K562 (cell line): ENCODE data around the gene TNFAIP6. TPM values are rescaled to one million over a fixed set of nuclear protein-coding genes. Genes with fewer than 3 reads are reported as not detected.

Source experiments
- CBX2 ChIP-seq: fragments of 200-600 bp; sonication (generic); IDR thresholded peaks from one replicate; pipeline ENCODE4 v1.6.1; 2012; ENCODE audit warnings: mild to moderate bottlenecking, low read length, inconsistent platforms; ENCODE audit not compliant: insufficient read depth, poor library complexity, severe bottlenecking
- DDX20 ChIP-seq: fragments of 450-650 bp; IDR thresholded peaks from 2 replicates; pipeline ENCODE4 v1.6.1; 2016; ENCODE audit warnings: missing genetic modification characterization, low read depth, mild to moderate bottlenecking, missing compliant biosample characterization, moderate library complexity
- GMEB1 ChIP-seq: fragments of 250-450 bp; sonication (Bioruptor Pico); IDR thresholded peaks from 2 replicates; pipeline ENCODE4 v1.4.0; 2020; ENCODE audit warnings: mild to moderate bottlenecking
- GTF2F1 ChIP-seq: IDR thresholded peaks from 2 replicates; pipeline ENCODE4 v1.6.1; 2011; ENCODE audit warnings: low read depth, low read length, improper control_type of control experiment
- HMGN3 ChIP-seq: IDR thresholded peaks from 2 replicates; pipeline ENCODE4 v1.6.1; 2011; ENCODE audit warnings: borderline replicate concordance, low read depth, mild to moderate bottlenecking, mixed read lengths, low read length; ENCODE audit not compliant: insufficient read length; ENCODE audit errors: extremely low read depth
- ILK ChIP-seq: fragments of 450-650 bp; IDR thresholded peaks from 2 replicates; pipeline ENCODE4 v1.6.1; 2016; ENCODE audit warnings: missing genetic modification characterization, low read depth, mild to moderate bottlenecking, missing compliant biosample characterization, moderate library complexity, borderline replicate concordance
- KLF6 ChIP-seq: fragments of 250-450 bp; sonication (Bioruptor Pico); IDR thresholded peaks from 2 replicates; pipeline ENCODE4 v1.4.0; 2020; ENCODE audit warnings: mild to moderate bottlenecking, moderate library complexity, borderline replicate concordance
- PRPF4 ChIP-seq: fragments of 200-400 bp; formaldehyde crosslinking; IDR thresholded peaks from one replicate; pipeline ENCODE4 v1.6.1; 2017; ENCODE audit warnings: low read length, low read depth, mild to moderate bottlenecking; ENCODE audit not compliant: insufficient read depth, poor library complexity, severe bottlenecking
- PURB ChIP-seq: sonication (generic); formaldehyde crosslinking; IDR thresholded peaks from 2 replicates; pipeline ENCODE4 v1.9.0; 2021; ENCODE audit warnings: low read depth, mild to moderate bottlenecking, missing genetic modification reagents
- RNF2 ChIP-seq: sonication (generic); IDR thresholded peaks from 2 replicates; pipeline ENCODE4 v1.6.1; 2016
- SAFB2 ChIP-seq: fragments of 200-400 bp; formaldehyde crosslinking; IDR thresholded peaks from 2 replicates; pipeline ENCODE4 v1.6.1; 2018; ENCODE audit warnings: borderline replicate concordance, low read length, low read depth, moderate library complexity; ENCODE audit not compliant: severe bottlenecking
- TEAD4 ChIP-seq, 2 experiments: sonication (generic) in 1 of 2; formaldehyde crosslinking in 1 of 2; IDR thresholded peaks; 2 replicates each; pipeline versions ENCODE4 v1.6.1 to v1.8.0; 2012 to 2022; ENCODE audit warnings: borderline replicate concordance in 1 of 2, inconsistent platforms in 1 of 2, low read length in 1 of 2, mild to moderate bottlenecking in 1 of 2, missing genetic modification reagents in 1 of 2
- TFAM ChIP-seq: fragments of 250-450 bp; sonication (Bioruptor Pico); conservative IDR thresholded peaks from 2 replicates; pipeline ENCODE4 v1.5.0; 2021; ENCODE audit warnings: mild to moderate bottlenecking, moderate library complexity
- ZKSCAN3 ChIP-seq: fragments of 250-450 bp; sonication (Bioruptor Pico); IDR thresholded peaks from 2 replicates; pipeline ENCODE4 v1.4.0; 2020
- ZNF143 ChIP-seq: sonication (generic); formaldehyde crosslinking; IDR thresholded peaks from 2 replicates; pipeline ENCODE4 v1.9.0; 2022; ENCODE audit warnings: mild to moderate bottlenecking, missing genetic modification reagents
- polyA plus RNA-seq, 8 experiments: library from polyadenylated mRNA; depleted of rRNA in 4 of 8; stranded (reverse) in 5 of 8; unstranded in 3 of 8; fragments of >200 nt; fragmentation: Nextera tagmentation in 2 of 8; fragmentation: Illumina TruSeq in 1 of 8; extraction: Ambion mirVana in 2 of 8; extraction: Trizol in 1 of 8; gene quantifications; 2 replicates each; pipeline versions ENCODE4 v1.2.1 to v1.2.3, GENCODE V29; 2011 to 2014; ENCODE audit warnings: inconsistent platforms in 1 of 8, missing spikeins in 1 of 8
- total RNA-seq, 7 experiments: library from RNA; depleted of rRNA in 6 of 7; stranded (reverse); fragments of >200 nt in 6 of 7; fragmentation: Illumina TruSeq in 2 of 7; extraction: Trizol in 2 of 7; gene quantifications; 2 replicates each; pipeline versions ENCODE4 v1.2.1 to v1.2.3, GENCODE V29; 2011 to 2021; ENCODE audit warnings: low replicate concordance in 1 of 7
- TF ChIP-seq, protein P1 (sequence below): fragments of 250-450 bp; sonication (Bioruptor Pico); IDR thresholded peaks from 2 replicates; pipeline ENCODE4 v1.9.0; 2021; ENCODE audit warnings: mild to moderate bottlenecking
- TF ChIP-seq, protein P2 (sequence below): fragments of 450-650 bp; IDR thresholded peaks from 2 replicates; pipeline ENCODE4 v1.6.1; 2017; ENCODE audit warnings: mild to moderate bottlenecking, moderate library complexity
- TF ChIP-seq, protein P3 (sequence below): fragments of 150-350 bp; conservative IDR thresholded peaks from 2 replicates; pipeline ENCODE4 v1.6.1; 2014; ENCODE audit warnings: low read length
- TF ChIP-seq, protein P4 (sequence below): fragments of 450-650 bp; IDR thresholded peaks from 2 replicates; pipeline ENCODE4 v1.6.1; 2017; ENCODE audit warnings: antibody characterized with exemption

Gene TNFAIP6
- total and polyA plus RNA-seq, 9 of the 15 experiments (the other 6 are each of a cell fraction or from before 2014, with no cell fraction given), result 0.07 to 0.28 (median 0.08) TPM; not detected in 6

- no peak for TF ChIP-seq HMGN3
- TF ChIP-seq TFAM (CRISPR knock-in tag), result no peak
- no peak for TF ChIP-seq PRPF4
- peak; percentile 99 for TF ChIP-seq KLF6 (CRISPR knock-in tag)
- TF ChIP-seq, protein P1, sequence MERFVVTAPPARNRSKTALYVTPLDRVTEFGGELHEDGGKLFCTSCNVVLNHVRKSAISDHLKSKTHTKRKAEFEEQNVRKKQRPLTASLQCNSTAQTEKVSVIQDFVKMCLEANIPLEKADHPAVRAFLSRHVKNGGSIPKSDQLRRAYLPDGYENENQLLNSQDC (CRISPR knock-in tag), result 0 out of 2 replicates have a peak, but pooled peaks have one; percentile 38
- TF ChIP-seq GMEB1 (CRISPR knock-in tag), result peak; percentile 80
- peak; percentile 95 for TF ChIP-seq ILK (tag)
- peak; percentile 98 for TF ChIP-seq DDX20 (tag)
- TF ChIP-seq, protein P2, sequence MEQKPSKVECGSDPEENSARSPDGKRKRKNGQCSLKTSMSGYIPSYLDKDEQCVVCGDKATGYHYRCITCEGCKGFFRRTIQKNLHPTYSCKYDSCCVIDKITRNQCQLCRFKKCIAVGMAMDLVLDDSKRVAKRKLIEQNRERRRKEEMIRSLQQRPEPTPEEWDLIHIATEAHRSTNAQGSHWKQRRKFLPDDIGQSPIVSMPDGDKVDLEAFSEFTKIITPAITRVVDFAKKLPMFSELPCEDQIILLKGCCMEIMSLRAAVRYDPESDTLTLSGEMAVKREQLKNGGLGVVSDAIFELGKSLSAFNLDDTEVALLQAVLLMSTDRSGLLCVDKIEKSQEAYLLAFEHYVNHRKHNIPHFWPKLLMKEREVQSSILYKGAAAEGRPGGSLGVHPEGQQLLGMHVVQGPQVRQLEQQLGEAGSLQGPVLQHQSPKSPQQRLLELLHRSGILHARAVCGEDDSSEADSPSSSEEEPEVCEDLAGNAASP, result no peak
- TF ChIP-seq SAFB2, result no peak
- TF ChIP-seq RNF2, result no peak
- peak; percentile 41 for TF ChIP-seq TEAD4 (IDR thresholded peaks at IDR 0.05; ENCODE audit: low read length)
- no peak for TF ChIP-seq TEAD4 (CRISPR knock-in tag; IDR thresholded peaks at IDR 0.05; ENCODE audit: borderline replicate concordance)
- TF ChIP-seq, protein P3, sequence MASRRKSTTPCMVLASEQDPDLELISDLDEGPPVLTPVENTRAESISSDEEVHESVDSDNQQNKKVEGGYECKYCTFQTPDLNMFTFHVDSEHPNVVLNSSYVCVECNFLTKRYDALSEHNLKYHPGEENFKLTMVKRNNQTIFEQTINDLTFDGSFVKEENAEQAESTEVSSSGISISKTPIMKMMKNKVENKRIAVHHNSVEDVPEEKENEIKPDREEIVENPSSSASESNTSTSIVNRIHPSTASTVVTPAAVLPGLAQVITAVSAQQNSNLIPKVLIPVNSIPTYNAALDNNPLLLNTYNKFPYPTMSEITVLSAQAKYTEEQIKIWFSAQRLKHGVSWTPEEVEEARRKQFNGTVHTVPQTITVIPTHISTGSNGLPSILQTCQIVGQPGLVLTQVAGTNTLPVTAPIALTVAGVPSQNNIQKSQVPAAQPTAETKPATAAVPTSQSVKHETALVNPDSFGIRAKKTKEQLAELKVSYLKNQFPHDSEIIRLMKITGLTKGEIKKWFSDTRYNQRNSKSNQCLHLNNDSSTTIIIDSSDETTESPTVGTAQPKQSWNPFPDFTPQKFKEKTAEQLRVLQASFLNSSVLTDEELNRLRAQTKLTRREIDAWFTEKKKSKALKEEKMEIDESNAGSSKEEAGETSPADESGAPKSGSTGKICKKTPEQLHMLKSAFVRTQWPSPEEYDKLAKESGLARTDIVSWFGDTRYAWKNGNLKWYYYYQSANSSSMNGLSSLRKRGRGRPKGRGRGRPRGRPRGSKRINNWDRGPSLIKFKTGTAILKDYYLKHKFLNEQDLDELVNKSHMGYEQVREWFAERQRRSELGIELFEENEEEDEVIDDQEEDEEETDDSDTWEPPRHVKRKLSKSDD, result 0 out of 2 replicates have a peak, but pooled peaks have one; percentile 66
- TF ChIP-seq ZNF143 (CRISPR knock-in tag), result no peak
- TF ChIP-seq CBX2, result no peak
- TF ChIP-seq, protein P4, sequence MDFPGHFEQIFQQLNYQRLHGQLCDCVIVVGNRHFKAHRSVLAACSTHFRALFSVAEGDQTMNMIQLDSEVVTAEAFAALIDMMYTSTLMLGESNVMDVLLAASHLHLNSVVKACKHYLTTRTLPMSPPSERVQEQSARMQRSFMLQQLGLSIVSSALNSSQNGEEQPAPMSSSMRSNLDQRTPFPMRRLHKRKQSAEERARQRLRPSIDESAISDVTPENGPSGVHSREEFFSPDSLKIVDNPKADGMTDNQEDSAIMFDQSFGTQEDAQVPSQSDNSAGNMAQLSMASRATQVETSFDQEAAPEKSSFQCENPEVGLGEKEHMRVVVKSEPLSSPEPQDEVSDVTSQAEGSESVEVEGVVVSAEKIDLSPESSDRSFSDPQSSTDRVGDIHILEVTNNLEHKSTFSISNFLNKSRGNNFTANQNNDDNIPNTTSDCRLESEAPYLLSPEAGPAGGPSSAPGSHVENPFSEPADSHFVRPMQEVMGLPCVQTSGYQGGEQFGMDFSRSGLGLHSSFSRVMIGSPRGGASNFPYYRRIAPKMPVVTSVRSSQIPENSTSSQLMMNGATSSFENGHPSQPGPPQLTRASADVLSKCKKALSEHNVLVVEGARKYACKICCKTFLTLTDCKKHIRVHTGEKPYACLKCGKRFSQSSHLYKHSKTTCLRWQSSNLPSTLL, result no peak
- TF ChIP-seq ZKSCAN3 (CRISPR knock-in tag), result peak; percentile 64; the same call in 1 of the 2 replicates
- TF ChIP-seq PURB (CRISPR knock-in tag), result no peak
- no peak for TF ChIP-seq GTF2F1
Measured at GRCh38 chr2:151380580-151381235, 23.3 kb downstream of the TNFAIP6 start (continued).
